HepG2 (cell line): Measurements from ENCODE around the gene HSPB2. TPM values are rescaled to one million over a fixed set of nuclear protein-coding genes. Genes with fewer than 3 reads are reported as not detected.
"Not testable (repeated sequence)": the region's sequence is repeated elsewhere in the genome, so short reads cannot be mapped to it uniquely, and the experiment has no call there.

Experiments used
- ATAC-seq: fragments of 200-7000 bp; cut with Tn5 transposase; 3 replicates; pipeline ENCODE4 v1.9.1; 2020; ENCODE audit warnings: mild to moderate bottlenecking, moderate library complexity
- BruUV-seq: library from RNA; stranded (reverse); fragments of 400-500 nt; replicated peaks from 2 replicates; lab custom pipeline; 2021; lab: Mats Ljungman, UMichigan
- CTCF ChIA-PET: fragments of 300-600 bp; formaldehyde crosslinking; extraction: SDS; loops from one replicate; lab custom pipeline; 2021; ENCODE audit warnings: low total read pairs, inconsistent platforms, low intra/inter-chr PET ratio; lab: Yijun Ruan, JAX
- POLR2A ChIA-PET: fragments of 350-600 bp; sonication (Branson Sonifier 250); formaldehyde crosslinking; loops from one replicate; lab custom pipeline; 2020; ENCODE audit warnings: antibody characterized with exemption, inconsistent platforms; lab: Yijun Ruan, JAX
- DNase-seq: peaks from one replicate; pipeline ENCODE4 v3.0.0-alpha.2; 2015; ENCODE audit warnings: low spot score
- FAIRE-seq: peaks from 3 replicates; lab custom pipeline; 2011; peaks lifted over from hg19 to GRCh38; lab: Jason Lieb, UNC
- H2AFZ ChIP-seq: one replicate; pipeline ENCODE4 v1.6.1; 2011; ENCODE audit warnings: low read length, inconsistent platforms
- H3K27ac ChIP-seq: fragments of 300-600 bp; 3 replicates; pipeline ENCODE4 v1.8.0; 2011; ENCODE audit warnings: mixed run types, mild to moderate bottlenecking, mixed read lengths, low read length, inconsistent platforms; ENCODE audit not compliant: insufficient read depth; ENCODE audit errors: extremely low read length
- H3K27me3 ChIP-seq, 2 experiments: fragments of 200-600 bp in 1 of 2; 2 replicates in 1 of 2; 3 replicates in 1 of 2; pipeline versions ENCODE4 v1.6.0 to v1.8.0; 2011; ENCODE audit warnings: low read length in 2 of 2, mild to moderate bottlenecking in 2 of 2, moderate library complexity in 2 of 2, inconsistent platforms in 1 of 2; ENCODE audit not compliant: insufficient read depth in 2 of 2, control insufficient read depth in 1 of 2
- H3K36me3 ChIP-seq, 2 experiments: fragments of 200-600 bp in 1 of 2; replicated peaks in 1 of 2; 2 replicates in 1 of 2; 3 replicates in 1 of 2; pipeline versions ENCODE4 v1.5.1 to v1.8.0; 2011; ENCODE audit warnings: low read length in 2 of 2, inconsistent platforms in 1 of 2; ENCODE audit not compliant: insufficient read depth in 2 of 2, control insufficient read depth in 1 of 2
- H3K4me1 ChIP-seq: 2 replicates; pipeline ENCODE4 v1.5.1; 2012; ENCODE audit warnings: low read length, inconsistent platforms; ENCODE audit not compliant: insufficient read depth
- H3K4me2 ChIP-seq: 2 replicates; pipeline ENCODE4 v1.6.0; 2011; ENCODE audit warnings: low read depth, low read length, inconsistent platforms
- H3K4me3 ChIP-seq, 3 experiments: fragments of 200-600 bp in 1 of 3; sonication (generic), shearing (Covaris generic) in 1 of 3; replicated peaks in 1 of 3; 2 replicates each; pipeline ENCODE4 v1.5.1; 2011 to 2016; ENCODE audit warnings: low read length in 3 of 3, inconsistent platforms in 2 of 3, low read depth in 2 of 3, mild to moderate bottlenecking in 2 of 3, control low read depth in 1 of 3, mixed read lengths in 1 of 3; ENCODE audit not compliant: insufficient read depth in 1 of 3
- H3K79me2 ChIP-seq: one replicate; pipeline ENCODE4 v1.6.1; 2011; ENCODE audit warnings: low read length, inconsistent platforms; ENCODE audit not compliant: insufficient read depth
- H3K9ac ChIP-seq: 2 replicates; pipeline ENCODE4 v1.6.0; 2011; ENCODE audit warnings: mild to moderate bottlenecking, low read depth, low read length, inconsistent platforms; ENCODE audit not compliant: insufficient read depth
- H3K9me3 ChIP-seq: 2 replicates; pipeline ENCODE4 v1.5.1; 2012; ENCODE audit warnings: mild to moderate bottlenecking, low read length
- H4K20me1 ChIP-seq: 2 replicates; pipeline ENCODE4 v1.6.0; 2011; ENCODE audit warnings: inconsistent platforms, mild to moderate bottlenecking, low read length, moderate library complexity; ENCODE audit not compliant: insufficient read depth
- DNMT1 ChIP-seq: sonication (generic); formaldehyde crosslinking; IDR thresholded peaks from 2 replicates; pipeline ENCODE4 v1.5.1; 2020; ENCODE audit warnings: mild to moderate bottlenecking, missing genetic modification reagents
- GMEB2 ChIP-seq: IDR thresholded peaks from 2 replicates; pipeline ENCODE4 v1.6.1; 2016; ENCODE audit warnings: missing biosample characterization, missing genetic modification reagents, low read depth
- JUND ChIP-seq: sonication (generic); formaldehyde crosslinking; IDR thresholded peaks from 2 replicates; pipeline ENCODE4 v1.8.0; 2022; ENCODE audit warnings: mild to moderate bottlenecking, missing genetic modification reagents
- TOE1 ChIP-seq: sonication (generic); formaldehyde crosslinking; IDR thresholded peaks from 2 replicates; pipeline ENCODE4 v1.4.0; 2020; ENCODE audit warnings: mild to moderate bottlenecking, missing genetic modification reagents
- ZNF124 ChIP-seq: sonication (generic); formaldehyde crosslinking; IDR thresholded peaks from 2 replicates; pipeline ENCODE4 v1.4.0; 2020; ENCODE audit warnings: missing genetic modification reagents
- ZNF644 ChIP-seq: IDR thresholded peaks from 2 replicates; pipeline ENCODE4 v1.6.1; 2016; ENCODE audit warnings: low read depth
- ZNF710 ChIP-seq: sonication (generic); formaldehyde crosslinking; IDR thresholded peaks from 2 replicates; pipeline ENCODE4 v1.5.0; 2020; ENCODE audit warnings: mild to moderate bottlenecking, missing genetic modification reagents, borderline replicate concordance
- WGBS: methylation state at CpG from one replicate; pipeline ENCODE4 v1.1.6; 2017; ENCODE audit warnings: low lambda C conversion rate; 5-methylcytosine and 5-hydroxymethylcytosine counted together
- in situ Hi-C: cut with HindIII; loops from 2 replicates; pipeline ENCODE4 v1.10.0; 2017; ENCODE audit warnings: low pct_unique_long_range_greater_than_20kb; ENCODE audit not compliant: extremely low pct_ligation_motif_present
- intact Hi-C: fragments of 100-400 bp; cut with micrococcal nuclease; formaldehyde crosslinking; loops from one replicate; pipeline ENCODE4 v1.10.0; 2022; ENCODE audit not compliant: unreplicated experiment
- polyA plus RNA-seq, 8 experiments: library from polyadenylated mRNA; depleted of rRNA in 3 of 8; stranded (reverse) in 7 of 8; unstranded in 1 of 8; fragments of >200 nt; fragmentation: Illumina TruSeq in 4 of 8; extraction: Trizol in 4 of 8; gene quantifications; 2 replicates each; pipeline versions ENCODE4 v1.2.1 to v1.2.3, GENCODE V29; 2011 to 2016; ENCODE audit warnings: low read depth in 4 of 8, missing spikeins in 1 of 8, mixed read lengths in 1 of 8; ENCODE audit not compliant: insufficient read depth in 1 of 8
- total RNA-seq, 5 experiments: library from RNA; depleted of rRNA; stranded (reverse); fragments of >200 nt; fragmentation: Illumina TruSeq; extraction: Trizol; gene quantifications; 2 replicates each; pipeline ENCODE4 v1.2.3, GENCODE V29; 2016; ENCODE audit warnings: low read depth in 1 of 5

HSPB2 gene
- total and polyA plus RNA-seq, 2 of the 13 experiments (the other 11 are each of a cell fraction or from before 2014, with no cell fraction given): 0.04 TPM; not detected in 1

GRCh38 chr11:111879637-111879960, 32.9 kb upstream of the HSPB2 start (continued):
- TF ChIP-seq TOE1: no peak
- 0 out of 2 replicates have a peak, but pooled peaks have one; percentile 7 for TF ChIP-seq ZNF710 (CRISPR knock-in tag)

- no peaks in the 10 kb centered on the region; a peak in 1 of 5 replicates for H3K27me3 ChIP-seq
- no peaks in the 10 kb centered on the region for H3K36me3 ChIP-seq
- TF ChIP-seq JUND (CRISPR knock-in tag): no peak
- TF ChIP-seq ZNF644 (CRISPR knock-in tag): no peak
- TF ChIP-seq ZNF124 (CRISPR knock-in tag): no peak
- no peak for TF ChIP-seq DNMT1 (CRISPR knock-in tag)
- TF ChIP-seq GMEB2 (CRISPR knock-in tag): no peak
- TF ChIP-seq, all 625 proteins: peak for 0
- DNase-seq (no peak), FAIRE-seq (no peak), ATAC-seq (no peak)
- intact Hi-C loops (no loop called here), in situ Hi-C loops (no loop called here)
- CTCF ChIA-PET: no interaction called here
- Histone ChIP-seq H3K4me1 (peaks cover 11% of the 10 kb centered on the region), H3K27ac (no peak overlapping the region), H3K9me3 (no peaks in the 10 kb centered on the region), H3K9ac (no peak overlapping the region), H3K4me2 (no peak overlapping the region), H4K20me1 (no peaks in the 10 kb centered on the region), H2AFZ (no peak overlapping the region), H3K79me2 (no peaks in the 10 kb centered on the region), H3K4me3 (no peak overlapping the region)
- no TSS peak for BruUV-seq
- WGBS: 86% methylated on average over 5 of the region's 5 CpGs
- POLR2A ChIA-PET: interaction anchor here (0.7 to 1.3 kb wide), 2 partner anchors 45 to 54 kb away, joined by 3 to 4 read pairs; no protein-coding TSS in a partner anchor
These were observed 30.3 kb upstream of the HSPB2 start for GRCh38 chr11:111882202-111882601.

GRCh38 chr11:111885053-111885452, 27.5 kb upstream of the HSPB2 start:
- H2AFZ ChIP-seq, BruUV-seq, H3K9me3 ChIP-seq, DNase-seq, H3K27ac ChIP-seq, H3K79me2 ChIP-seq, H3K4me1 ChIP-seq, H3K27me3 ChIP-seq, H3K36me3 ChIP-seq, H3K4me3 ChIP-seq, H3K9ac ChIP-seq, intact Hi-C loops, H3K4me2 ChIP-seq, FAIRE-seq, CTCF ChIA-PET, ATAC-seq, in situ Hi-C loops, H4K20me1 ChIP-seq: not testable (repeated sequence)
- WGBS: 85% methylated on average over 4 of the region's 4 CpGs
- POLR2A ChIA-PET: interaction anchor here (1.0 kb wide), 1 partner anchor 42 kb away, joined by 3 read pairs; no protein-coding TSS in a partner anchor
